ENCODE data around the gene DIP2C. TPM values are rescaled to one million over a fixed set of nuclear protein-coding genes. Genes with fewer than 3 reads are reported as not detected.
A peak's percentile ranks its signal among the peaks of the same experiment; 100 is the strongest.

Gene DIP2C
- total and polyA plus RNA-seq, 2 experiments from 2014 or later, result 9.1 to 15.8 TPM

DNA sequence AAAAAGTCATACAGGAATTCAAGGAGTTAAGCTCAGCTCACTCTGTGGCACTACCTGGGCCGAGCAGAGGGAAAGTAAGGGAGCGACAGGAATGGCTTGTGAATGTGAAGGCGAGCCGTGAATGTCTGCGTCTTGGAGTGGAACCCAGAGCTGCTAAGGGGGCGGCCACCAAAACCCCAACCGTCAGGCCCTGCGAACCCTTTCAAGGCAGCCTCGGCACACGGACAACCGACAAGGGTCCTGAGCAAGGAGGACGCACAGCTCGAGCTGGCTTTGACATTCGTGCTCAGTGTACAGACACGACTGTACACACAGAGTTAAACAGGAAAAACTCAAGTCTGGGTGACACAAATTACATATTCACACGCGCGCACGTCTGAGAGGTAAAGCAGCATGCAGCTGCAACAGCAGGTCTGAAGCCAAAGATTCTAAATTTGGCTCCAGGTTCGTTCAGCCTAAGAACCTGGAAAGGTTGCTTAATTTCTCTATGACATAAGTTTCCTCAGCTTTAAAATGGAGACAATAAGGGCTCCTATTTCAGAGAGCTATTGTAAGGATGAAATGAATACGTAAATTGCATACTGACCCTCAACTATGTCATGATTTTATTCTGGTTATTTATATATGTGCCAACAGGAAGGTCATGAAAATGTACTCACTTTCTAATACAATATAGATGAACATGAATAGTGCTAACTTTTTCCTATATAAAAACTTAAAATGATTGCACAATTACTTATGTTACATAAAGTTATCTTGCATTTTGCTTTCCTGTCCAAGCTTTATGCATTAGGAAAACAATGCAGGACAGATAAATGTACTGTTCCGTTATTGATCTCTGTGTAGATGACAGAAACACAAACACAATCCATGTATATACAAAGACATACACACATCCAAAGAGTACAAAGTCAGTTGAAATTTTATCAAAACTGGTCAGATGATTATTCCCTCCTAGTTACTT, 361.3 kb downstream of the DIP2C start:
- DNase-seq (ENCODE audit: low read depth in 1 of 2, low spot score in 1 of 2), result no peak
- TF ChIP-seq, protein P1, sequence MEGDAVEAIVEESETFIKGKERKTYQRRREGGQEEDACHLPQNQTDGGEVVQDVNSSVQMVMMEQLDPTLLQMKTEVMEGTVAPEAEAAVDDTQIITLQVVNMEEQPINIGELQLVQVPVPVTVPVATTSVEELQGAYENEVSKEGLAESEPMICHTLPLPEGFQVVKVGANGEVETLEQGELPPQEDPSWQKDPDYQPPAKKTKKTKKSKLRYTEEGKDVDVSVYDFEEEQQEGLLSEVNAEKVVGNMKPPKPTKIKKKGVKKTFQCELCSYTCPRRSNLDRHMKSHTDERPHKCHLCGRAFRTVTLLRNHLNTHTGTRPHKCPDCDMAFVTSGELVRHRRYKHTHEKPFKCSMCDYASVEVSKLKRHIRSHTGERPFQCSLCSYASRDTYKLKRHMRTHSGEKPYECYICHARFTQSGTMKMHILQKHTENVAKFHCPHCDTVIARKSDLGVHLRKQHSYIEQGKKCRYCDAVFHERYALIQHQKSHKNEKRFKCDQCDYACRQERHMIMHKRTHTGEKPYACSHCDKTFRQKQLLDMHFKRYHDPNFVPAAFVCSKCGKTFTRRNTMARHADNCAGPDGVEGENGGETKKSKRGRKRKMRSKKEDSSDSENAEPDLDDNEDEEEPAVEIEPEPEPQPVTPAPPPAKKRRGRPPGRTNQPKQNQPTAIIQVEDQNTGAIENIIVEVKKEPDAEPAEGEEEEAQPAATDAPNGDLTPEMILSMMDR (IDR thresholded peaks at IDR 0.05; ENCODE audit: low read depth, low read length), result no peak
- H3K4me1 ChIP-seq (ENCODE audit: low read depth), result no peaks in the 10 kb centered on the region
- H3K36me3 ChIP-seq, result peaks cover 7% of the 10 kb centered on the region
- H3K9me3 ChIP-seq (ENCODE audit: low read depth), result no peaks in the 10 kb centered on the region
- H3K27me3 ChIP-seq, result no peaks in the 10 kb centered on the region
- H3K4me3 ChIP-seq, result no peak overlapping the region
- no peak overlapping the region for H3K27ac ChIP-seq

DNA sequence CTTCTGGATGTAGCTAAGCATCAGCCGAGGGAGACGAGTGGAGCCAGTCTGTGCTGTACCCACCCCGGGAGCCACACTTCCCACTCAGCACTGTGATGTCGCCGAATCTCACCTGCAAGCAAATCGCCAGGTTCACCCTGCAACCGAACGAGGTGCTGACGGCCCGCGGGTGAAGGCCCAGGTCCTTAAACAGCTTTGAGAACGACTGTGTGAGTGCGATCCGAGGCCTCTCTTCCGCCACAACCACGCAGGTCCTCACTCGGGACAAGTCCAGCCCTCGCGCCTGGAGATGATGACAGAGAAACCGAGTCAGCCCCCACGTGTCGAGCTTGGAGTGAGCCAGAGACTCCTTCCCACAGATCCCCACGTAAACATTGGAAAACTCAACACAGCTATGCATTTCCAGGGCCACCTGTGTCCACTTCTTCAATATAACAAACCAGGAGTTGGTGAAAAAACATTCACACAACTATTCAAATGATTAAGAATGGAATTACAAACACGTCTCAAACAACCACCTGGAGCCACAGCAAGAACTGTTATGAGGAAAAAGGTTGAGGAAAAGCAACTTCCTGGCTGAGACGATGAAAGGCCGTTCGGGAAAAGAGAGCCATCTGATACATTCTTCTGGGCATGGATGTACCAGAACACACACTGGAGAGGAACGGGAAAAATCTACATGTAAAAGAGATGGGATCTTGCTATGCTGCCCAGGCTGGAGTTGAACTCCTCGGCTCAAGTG, 362.4 kb downstream of the DIP2C start:
- no peaks in the 10 kb centered on the region for H3K27me3 ChIP-seq
- TF ChIP-seq, protein P1 (IDR thresholded peaks at IDR 0.05; ENCODE audit: low read depth, low read length), result no peak
- H3K27ac ChIP-seq, result peak overlapping the region; percentile 39
- DNase-seq (ENCODE audit: low read depth in 1 of 2, low spot score in 1 of 2), result no peak
- H3K4me3 ChIP-seq, result no peak overlapping the region
- peaks cover 7% of the 10 kb centered on the region for H3K36me3 ChIP-seq
- no peaks in the 10 kb centered on the region for H3K9me3 ChIP-seq (ENCODE audit: low read depth)
- H3K4me1 ChIP-seq (ENCODE audit: low read depth), result no peaks in the 10 kb centered on the region

DNA sequence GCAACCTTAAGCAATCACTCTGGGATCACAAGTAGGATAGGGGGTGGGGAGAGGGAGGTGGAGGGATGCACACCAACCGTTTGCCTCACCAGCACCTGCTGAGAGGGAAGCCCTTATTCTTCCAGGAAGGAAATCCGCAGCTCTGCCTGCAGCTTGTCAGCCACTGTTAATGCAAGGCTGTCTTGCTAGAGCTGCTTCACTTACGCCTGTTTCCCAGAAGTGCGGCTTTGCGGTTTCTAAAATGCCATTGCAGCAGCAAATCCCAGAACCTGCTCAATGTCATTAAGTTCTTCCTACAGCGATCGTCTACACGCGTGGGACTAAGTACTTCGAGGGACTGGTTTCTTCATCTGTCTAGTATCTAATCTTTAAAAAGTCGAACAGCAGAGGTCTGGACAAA, 363.1 kb downstream of the DIP2C start:
- no peaks in the 10 kb centered on the region for H3K9me3 ChIP-seq (ENCODE audit: low read depth)
- no peak overlapping the region for H3K4me3 ChIP-seq
- DNase-seq (ENCODE audit: low read depth in 1 of 2, low spot score in 1 of 2), result no peak
- TF ChIP-seq, protein P1 (IDR thresholded peaks at IDR 0.05; ENCODE audit: low read depth, low read length), result no peak
- H3K4me1 ChIP-seq (ENCODE audit: low read depth), result no peaks in the 10 kb centered on the region
- H3K36me3 ChIP-seq, result peaks cover 7% of the 10 kb centered on the region
- no peaks in the 10 kb centered on the region for H3K27me3 ChIP-seq
- peak overlapping the region; percentile 39 for H3K27ac ChIP-seq

DNA sequence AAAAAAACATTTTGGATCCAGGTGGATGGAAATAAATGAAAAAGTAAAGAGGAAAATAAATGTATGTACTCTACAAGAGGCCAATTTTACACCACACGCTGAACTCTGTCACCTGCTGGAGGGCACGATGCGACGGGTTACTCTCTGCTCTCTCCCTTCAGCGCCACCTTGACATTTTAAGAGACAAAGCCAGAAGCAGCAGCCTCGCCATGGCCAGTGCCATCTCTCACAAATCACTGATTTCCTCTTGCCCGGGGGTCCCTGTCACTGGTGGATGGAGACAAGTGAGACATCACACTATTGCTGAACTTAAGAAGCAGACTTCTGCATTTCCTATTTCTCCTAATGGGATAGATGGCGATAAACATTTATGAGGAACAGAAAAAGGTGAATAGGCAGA, 364.2 kb downstream of the DIP2C start:
- DNase-seq (ENCODE audit: low read depth in 1 of 2, low spot score in 1 of 2), result no peak
- Histone ChIP-seq H3K4me1 (ENCODE audit: low read depth) (no peaks in the 10 kb centered on the region), H3K36me3 (peaks cover 7% of the 10 kb centered on the region), H3K4me3 (no peak overlapping the region), H3K27me3 (no peaks in the 10 kb centered on the region), H3K27ac (no peak overlapping the region), H3K9me3 (ENCODE audit: low read depth) (no peaks in the 10 kb centered on the region)
- TF ChIP-seq, protein P1 (IDR thresholded peaks at IDR 0.05; ENCODE audit: low read depth, low read length), result no peak

DNA sequence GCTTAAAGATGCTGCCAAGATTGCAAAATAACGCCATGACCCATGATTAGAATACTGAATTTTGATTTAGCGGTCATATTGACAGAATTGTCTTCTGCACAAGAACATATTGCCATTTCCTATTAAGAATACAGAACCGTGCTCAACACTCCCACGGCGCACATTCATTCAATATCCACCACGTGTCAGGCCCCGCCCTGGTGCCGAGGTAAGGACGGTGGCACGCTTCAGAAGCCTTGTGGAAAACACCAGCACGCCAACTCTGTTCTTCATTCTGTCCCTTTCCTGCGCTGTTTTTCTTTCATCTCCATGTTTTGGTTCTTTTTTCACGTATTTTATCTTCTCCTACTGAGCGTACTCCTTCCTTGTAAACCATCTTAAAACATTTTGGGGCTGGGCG, 364.9 kb downstream of the DIP2C start:
- Histone ChIP-seq H3K4me1 (ENCODE audit: low read depth) (no peaks in the 10 kb centered on the region), H3K4me3 (no peak overlapping the region), H3K27me3 (no peaks in the 10 kb centered on the region), H3K27ac (no peak overlapping the region), H3K9me3 (ENCODE audit: low read depth) (no peaks in the 10 kb centered on the region), H3K36me3 (peaks cover 7% of the 10 kb centered on the region)
- DNase-seq (ENCODE audit: low read depth in 1 of 2, low spot score in 1 of 2), result no peak
- TF ChIP-seq, protein P1 (IDR thresholded peaks at IDR 0.05; ENCODE audit: low read depth, low read length), result no peak
